ENCODE measurements around the gene CNTNAP5. TPM values are rescaled to one million over a fixed set of nuclear protein-coding genes. Genes with fewer than 3 reads are reported as not detected.

Gene CNTNAP5
- total and polyA plus RNA-seq, 2 of the 8 experiments (the other 6 are each of a cell fraction or from before 2014, with no cell fraction given), result 0.11 to 0.76 TPM

DNA sequence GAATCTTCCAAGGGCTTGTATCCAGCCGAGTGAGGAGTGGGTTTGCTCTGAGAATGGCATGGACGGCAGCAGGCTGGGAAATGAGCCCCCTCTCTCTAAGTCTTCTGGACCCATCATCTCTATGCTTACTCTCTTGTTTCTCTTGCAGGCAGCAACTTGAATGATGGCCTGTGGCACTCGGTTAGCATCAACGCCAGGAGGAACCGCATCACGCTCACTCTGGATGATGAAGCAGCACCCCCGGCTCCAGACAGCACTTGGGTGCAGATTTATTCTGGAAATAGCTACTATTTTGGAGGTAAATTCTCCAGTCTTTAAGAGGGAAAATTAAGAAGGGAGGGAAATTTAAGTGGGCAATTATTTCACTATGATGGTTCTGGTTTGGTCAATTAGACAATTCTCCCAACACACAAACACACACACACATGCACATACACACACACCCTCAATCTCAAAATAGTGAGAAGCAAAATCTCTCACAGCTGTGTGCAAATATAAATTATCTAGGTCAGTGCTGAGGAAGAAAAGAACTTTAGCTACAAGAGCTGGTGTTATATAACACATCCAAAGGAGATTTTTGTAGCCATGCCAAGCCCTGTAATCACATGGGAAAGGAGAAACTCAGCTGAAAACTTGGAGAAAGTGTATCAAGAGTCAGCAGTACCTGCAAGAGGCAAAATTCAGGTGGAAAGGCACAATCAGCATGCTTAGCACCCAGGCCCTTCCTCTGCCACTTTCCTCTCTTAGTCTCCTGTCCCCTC is 499.2 kb downstream of the CNTNAP5 start:
- no peak overlapping the region for H3K56ac ChIP-seq (replicated peaks; ENCODE audit: insufficient read length, low read depth, low read length)
- H4K5ac ChIP-seq (ENCODE audit: insufficient read length, low read depth, low read length), result no peak overlapping the region
- no peaks in the 10 kb centered on the region for H4K20me1 ChIP-seq (replicated peaks in 1 of 2; ENCODE audit: control insufficient read depth in 1 of 2, insufficient read depth in 2 of 2, low read length in 2 of 2)
- no peak overlapping the region for H3K14ac ChIP-seq (ENCODE audit: insufficient read length)
- no peaks in the 10 kb centered on the region for H3K36me3 ChIP-seq (ENCODE audit: control insufficient read depth in 2 of 4, insufficient read depth in 4 of 4, low read length in 3 of 4)
- H4K8ac ChIP-seq (ENCODE audit: extremely low read depth, insufficient read depth, low read length), result no peak overlapping the region
- no peak overlapping the region for H2BK12ac ChIP-seq (ENCODE audit: low read depth, low read length)
- DNase-seq (ENCODE audit: low read depth in 1 of 2, low spot score in 2 of 2), result no peak
- CTCF ChIA-PET (ENCODE audit: partially characterized antibody), result no interaction called here
- H3K27ac ChIP-seq (ENCODE audit: low read depth, low read length), result no peak overlapping the region
- no peak overlapping the region for H2BK120ac ChIP-seq (replicated peaks; ENCODE audit: low read depth, low read length)
- no peak overlapping the region for H2AK5ac ChIP-seq (ENCODE audit: low read depth, low read length)
- WGBS, 2 experiments (ENCODE audit: extremely low coverage in 1 of 2, insufficient coverage in 1 of 2, insufficient read length in 1 of 2, insufficient replicate concordance in 2 of 2, low coverage in 1 of 2, low lambda C conversion rate in 2 of 2, missing lambda C conversion rate in 1 of 2), result 95% methylated on average over 7 of the region's 7 CpGs; no CpG with 5 or more reads in 1 of the 2 experiments
- H3K79me1 ChIP-seq (ENCODE audit: low read depth, low read length), result no peaks in the 10 kb centered on the region
- no peak overlapping the region for H3K23ac ChIP-seq (ENCODE audit: insufficient read length)
- POLR2A ChIA-PET (ENCODE audit: partially characterized antibody), result no interaction called here
- H3K4ac ChIP-seq (replicated peaks; ENCODE audit: insufficient read length, low read depth, low read length), result no peak overlapping the region
- 0 out of 2 replicates have a peak overlapping the region, but pooled peaks have one; percentile 21 for H2BK20ac ChIP-seq (ENCODE audit: low read length)
- no peak overlapping the region for H2BK5ac ChIP-seq (ENCODE audit: low read depth, low read length)
- no peak overlapping the region for H3K18ac ChIP-seq (ENCODE audit: extremely low read depth, low read length)
- H3K4me1 ChIP-seq (replicated peaks in 1 of 4; ENCODE audit: control insufficient read depth in 3 of 4, insufficient read depth in 4 of 4, low read length in 3 of 4), result peaks cover 0 to 4% (median 1%) of the 10 kb centered on the region in 4 experiments; a peak in 2 of 7 replicates
- no peak overlapping the region for H3K4me3 ChIP-seq (ENCODE audit: extremely low read depth in 1 of 4, insufficient read depth in 2 of 4, low read depth in 3 of 4, low read length in 4 of 4)
- FAIRE-seq, result no peak
- no peaks in the 10 kb centered on the region for H3K23me2 ChIP-seq (ENCODE audit: low read depth, low read length)
- no peak overlapping the region for H4K91ac ChIP-seq (replicated peaks; ENCODE audit: insufficient read length, low read length)
- H2AFZ ChIP-seq (ENCODE audit: low read length), result peak overlapping the region; percentile 91
- H3K9me3 ChIP-seq (ENCODE audit: insufficient read depth in 2 of 2, low read depth in 1 of 2, low read length in 1 of 2), result no peaks in the 10 kb centered on the region
- H3K27me3 ChIP-seq (replicated peaks in 1 of 4; ENCODE audit: control insufficient read depth in 3 of 4, extremely low read depth in 1 of 4, insufficient read depth in 3 of 4, low read length in 3 of 4), result no peaks in the 10 kb centered on the region
- H2BK15ac ChIP-seq (ENCODE audit: low read length), result peak overlapping the region; percentile 5; the same call in 1 of the 2 replicates
- no peak overlapping the region for H3K4me2 ChIP-seq (ENCODE audit: insufficient read depth in 1 of 2, low read depth in 2 of 2, low read length in 2 of 2)
- H3K79me2 ChIP-seq (ENCODE audit: control insufficient read depth in 1 of 2, insufficient read depth in 2 of 2, low read length in 2 of 2), result no peaks in the 10 kb centered on the region
- H3K9ac ChIP-seq (replicated peaks in 1 of 4; ENCODE audit: extremely low read depth in 1 of 4, low read depth in 3 of 4, low read length in 3 of 4), result no peak overlapping the region
- TF ChIP-seq SAP30 (IDR thresholded peaks at IDR 0.05; ENCODE audit: insufficient read depth, insufficient replicate concordance, low read length) (no peak), YY1 (IDR thresholded peaks at IDR 0.05; ENCODE audit: low read depth, low read length) (no peak), CREB1 (IDR thresholded peaks at IDR 0.05) (no peak), HDAC2 (IDR thresholded peaks at IDR 0.05; ENCODE audit: borderline replicate concordance in 1 of 2, low read depth in 2 of 2, low read length in 2 of 2) (no peak), TCF12 (IDR thresholded peaks at IDR 0.05; ENCODE audit: low read depth, low read length) (no peak), SIX5 (IDR thresholded peaks at IDR 0.05; ENCODE audit: low read depth, low read length) (no peak), CTCF (IDR thresholded peaks at IDR 0.05; ENCODE audit: control extremely low read depth in 1 of 3, insufficient read depth in 1 of 3, low read depth in 1 of 3, low read length in 3 of 3) (no peak), BCL11A (IDR thresholded peaks at IDR 0.05; ENCODE audit: low read depth in 2 of 2, low read length in 2 of 2) (no peak)
- TF ChIP-seq, protein P1, sequence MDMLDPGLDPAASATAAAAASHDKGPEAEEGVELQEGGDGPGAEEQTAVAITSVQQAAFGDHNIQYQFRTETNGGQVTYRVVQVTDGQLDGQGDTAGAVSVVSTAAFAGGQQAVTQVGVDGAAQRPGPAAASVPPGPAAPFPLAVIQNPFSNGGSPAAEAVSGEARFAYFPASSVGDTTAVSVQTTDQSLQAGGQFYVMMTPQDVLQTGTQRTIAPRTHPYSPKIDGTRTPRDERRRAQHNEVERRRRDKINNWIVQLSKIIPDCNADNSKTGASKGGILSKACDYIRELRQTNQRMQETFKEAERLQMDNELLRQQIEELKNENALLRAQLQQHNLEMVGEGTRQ (IDR thresholded peaks at IDR 0.05; ENCODE audit: low read length), result no peak

Measured in H1 (cell line).